Mucosa of rectum (tissue), 2 donors: ENCODE data around the gene SERPINA12.

Experiments
- H3K27ac ChIP-seq, 2 donors: one replicate each; pipeline ENCODE4 v1.7.0; 2013; ENCODE audit warnings: inconsistent platforms in 2 of 2, low read depth in 2 of 2, low read length in 2 of 2
- H3K27me3 ChIP-seq, 2 donors: one replicate each; pipeline ENCODE4 v1.7.0; 2013; ENCODE audit warnings: low read length in 2 of 2; ENCODE audit not compliant: control insufficient read depth in 2 of 2, insufficient read depth in 2 of 2
- H3K36me3 ChIP-seq, 2 donors: one replicate each; pipeline ENCODE4 v1.7.0; 2013; ENCODE audit warnings: low read length in 2 of 2; ENCODE audit not compliant: control insufficient read depth in 2 of 2, insufficient read depth in 2 of 2
- H3K4me1 ChIP-seq, 2 donors: one replicate each; pipeline ENCODE4 v1.7.0; 2013; ENCODE audit warnings: low read length in 2 of 2, mild to moderate bottlenecking in 1 of 2; ENCODE audit not compliant: control insufficient read depth in 2 of 2, insufficient read depth in 2 of 2
- H3K4me3 ChIP-seq, 2 donors: one replicate each; pipeline ENCODE4 v1.7.0; 2013; ENCODE audit warnings: low read length in 2 of 2
- H3K9ac ChIP-seq, 2 donors: one replicate each; pipeline ENCODE4 v1.7.0; 2013; ENCODE audit warnings: low read length in 2 of 2, low read depth in 1 of 2, mild to moderate bottlenecking in 1 of 2
- H3K9me3 ChIP-seq, 2 donors: one replicate each; pipeline ENCODE4 v1.7.0; 2013; ENCODE audit warnings: low read length in 2 of 2; ENCODE audit not compliant: control insufficient read depth in 2 of 2
- donor health status: healthy.
- donor health status: Normal muscosa, but diverticular disease.

Gene SERPINA12

DNA sequence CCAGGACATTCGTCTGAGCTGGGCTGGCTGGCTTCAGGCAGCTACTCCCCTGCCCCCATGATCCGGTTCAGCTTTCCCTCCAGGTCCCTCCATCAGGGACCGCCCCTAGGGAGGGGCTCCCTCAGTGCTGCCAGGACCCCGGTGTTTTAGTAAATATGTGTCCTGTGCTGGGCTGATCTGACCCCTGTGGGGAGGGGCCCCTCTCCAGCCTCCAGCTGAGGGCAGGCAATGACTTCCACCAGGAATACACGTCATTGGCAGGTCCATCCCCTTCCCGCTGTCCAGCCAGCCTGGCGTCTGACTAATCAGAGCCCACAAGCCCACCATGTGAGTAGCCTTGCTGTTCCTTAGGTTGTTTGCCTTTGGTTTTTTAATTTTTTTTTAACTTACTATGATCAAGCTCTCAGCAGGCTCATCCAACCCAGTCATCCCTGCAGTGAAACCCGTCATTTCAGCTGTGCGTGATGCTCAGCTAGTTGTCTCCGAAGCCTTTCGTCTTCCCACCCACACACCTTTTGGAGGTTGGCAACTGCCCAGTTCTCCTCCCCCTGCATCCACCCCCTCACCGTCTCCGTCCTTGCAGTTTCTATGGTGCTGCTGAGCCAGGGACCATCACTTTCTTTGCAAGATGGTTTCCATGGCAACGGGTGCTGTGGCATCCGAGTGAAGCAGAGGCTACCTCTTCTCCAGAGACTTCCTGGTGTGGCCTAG, 36.0 kb upstream of the SERPINA12 start:
- H3K27ac ChIP-seq = no peak overlapping the region

DNA sequence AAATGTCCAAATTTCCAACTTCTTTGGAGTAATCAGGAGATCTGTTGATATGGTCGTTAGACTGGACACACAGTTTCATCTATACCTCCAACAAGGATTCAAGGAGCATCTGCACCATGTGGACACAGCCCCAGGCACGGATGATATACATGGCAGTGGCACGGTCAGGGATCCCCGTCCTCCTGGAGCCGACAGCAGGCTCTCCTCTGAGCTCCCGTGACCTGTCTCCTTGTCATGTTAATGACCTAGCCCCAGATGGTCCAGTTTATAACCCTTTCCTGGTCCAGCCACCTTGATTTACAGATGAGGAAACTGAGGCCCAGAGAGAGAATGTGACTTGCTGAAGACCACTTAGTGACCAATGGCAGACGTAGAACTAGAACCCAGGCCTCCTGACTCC, 35.5 kb upstream of the SERPINA12 start:
- Histone ChIP-seq H3K36me3 (no peaks in the 10 kb centered on the region), H3K4me1 (no peaks in the 10 kb centered on the region), H3K9me3 (no peaks in the 10 kb centered on the region), H3K9ac (no peak overlapping the region), H3K4me3 (no peak overlapping the region), H3K27me3 (peaks cover 0 to 2% of the 10 kb centered on the region in 2 donors), H3K27ac (no peak overlapping the region)

More for the DNA sequence above, 36.0 kb upstream of the SERPINA12 start:
- Histone ChIP-seq H3K27me3 (no peaks in the 10 kb centered on the region), H3K36me3 (no peaks in the 10 kb centered on the region), H3K9ac (no peak overlapping the region), H3K4me1 (no peaks in the 10 kb centered on the region), H3K4me3 (no peak overlapping the region), H3K9me3 (no peaks in the 10 kb centered on the region)

DNA sequence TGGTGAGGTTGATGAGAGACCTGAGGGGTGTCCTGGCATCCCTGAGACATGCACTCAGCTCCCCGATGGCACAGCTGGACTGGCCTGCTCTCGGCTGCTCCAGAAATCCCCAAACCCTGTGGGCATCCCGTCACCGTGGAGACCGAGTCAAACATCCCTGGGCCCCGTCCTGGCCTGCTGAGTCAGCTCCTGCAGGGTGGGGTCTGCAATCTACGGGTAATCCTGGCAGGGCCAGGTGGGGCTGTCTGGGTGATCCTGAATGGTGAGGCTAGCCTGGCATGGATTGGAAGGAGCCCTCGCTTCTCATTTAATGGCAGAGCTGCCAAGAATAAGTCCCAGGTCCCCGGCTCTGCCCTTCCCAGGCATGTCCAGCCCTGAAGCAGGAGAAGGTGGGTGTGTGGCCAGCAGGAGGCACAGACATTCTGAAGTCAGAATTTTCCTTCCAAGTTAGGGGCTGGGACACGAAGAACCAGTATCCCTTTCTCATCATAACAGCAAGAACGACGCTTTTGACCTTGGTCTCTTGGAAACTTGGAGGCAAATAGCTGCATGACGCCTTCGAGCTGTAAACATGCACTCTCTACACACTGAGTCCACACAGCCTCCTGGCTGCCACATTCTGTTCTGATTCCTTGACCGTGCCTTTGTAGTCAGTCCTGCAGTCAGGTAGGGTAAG, 34.3 kb upstream of the SERPINA12 start:
- no peaks in the 10 kb centered on the region for H3K36me3 ChIP-seq
- H3K4me1 ChIP-seq = no peaks in the 10 kb centered on the region
- H3K9ac ChIP-seq = no peak overlapping the region
- H3K4me3 ChIP-seq = no peak overlapping the region
- H3K27ac ChIP-seq = no peak overlapping the region
- H3K9me3 ChIP-seq = no peaks in the 10 kb centered on the region
- peaks cover 0 to 2% of the 10 kb centered on the region in 2 donors for H3K27me3 ChIP-seq

DNA sequence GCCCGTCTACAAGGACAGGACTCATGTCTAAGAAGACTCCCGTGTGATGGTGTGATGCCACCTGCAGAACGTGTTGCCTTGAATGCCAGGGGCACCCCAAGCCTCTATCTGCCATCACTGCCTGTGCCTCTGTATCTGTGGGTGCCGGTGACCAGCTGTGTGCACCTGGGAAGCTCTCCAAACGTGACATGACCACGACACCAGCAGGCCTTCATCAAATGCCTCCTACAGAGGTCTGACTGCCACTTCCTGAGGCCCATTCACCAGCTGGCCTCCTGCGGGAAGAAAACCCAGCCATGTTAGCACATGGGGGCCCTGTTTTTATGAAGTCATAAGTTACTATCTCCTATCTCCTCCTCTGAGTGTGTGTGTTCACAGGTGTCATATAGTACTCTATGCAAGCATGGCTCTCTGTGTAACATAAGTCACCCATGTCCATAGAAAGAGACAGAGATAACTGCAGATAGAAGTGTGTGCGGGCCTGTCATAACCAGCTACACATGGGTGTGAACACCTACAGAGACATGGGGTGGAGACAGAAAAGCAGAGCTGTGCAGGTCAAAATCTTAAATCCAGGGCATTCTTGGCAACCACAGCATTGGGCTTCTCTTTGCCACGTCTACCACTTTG, 33.7 kb upstream of the SERPINA12 start:
- Histone ChIP-seq H3K27ac (no peak overlapping the region), H3K9me3 (no peaks in the 10 kb centered on the region), H3K4me3 (no peak overlapping the region), H3K36me3 (no peaks in the 10 kb centered on the region), H3K4me1 (no peaks in the 10 kb centered on the region), H3K9ac (no peak overlapping the region), H3K27me3 (peaks cover 0 to 2% of the 10 kb centered on the region in 2 donors)

DNA sequence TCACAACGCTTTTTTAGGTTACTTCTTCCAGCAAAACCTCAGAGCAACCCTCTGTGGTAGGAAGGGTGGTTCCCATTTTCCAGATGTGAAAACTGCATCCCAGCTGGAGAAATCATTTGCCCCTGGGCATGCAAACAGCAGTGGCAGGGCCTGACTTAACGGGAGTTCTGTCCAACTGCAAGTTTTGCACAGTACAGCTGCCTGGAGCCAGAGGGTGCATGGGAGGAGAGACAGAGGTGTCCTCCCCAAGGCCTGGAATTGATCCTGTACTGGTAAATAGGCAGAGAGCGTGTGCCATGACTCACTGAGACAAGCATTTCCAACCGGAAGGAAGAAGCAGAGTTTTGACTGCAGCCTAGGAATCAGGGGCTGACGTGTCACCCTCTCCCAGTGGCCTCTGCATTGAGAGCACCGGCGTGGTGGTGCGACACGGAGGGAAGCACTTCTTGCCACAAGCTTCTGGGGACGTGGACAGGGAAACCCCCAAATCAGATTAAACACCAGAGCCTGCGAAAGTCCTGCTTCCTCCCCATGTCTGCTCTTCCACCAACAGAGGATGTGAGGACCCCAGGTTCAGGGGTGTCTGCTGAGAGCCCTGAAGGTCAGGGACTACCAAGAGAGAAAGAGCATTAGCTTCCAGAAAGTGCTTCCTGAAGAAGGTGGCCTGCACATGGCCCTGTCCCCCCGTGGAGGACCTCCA, 33.0 kb upstream of the SERPINA12 start:
- Histone ChIP-seq H3K27me3 (peaks cover 0 to 3% of the 10 kb centered on the region in 2 donors), H3K4me1 (no peaks in the 10 kb centered on the region), H3K9ac (no peak overlapping the region), H3K27ac (no peak overlapping the region), H3K36me3 (no peaks in the 10 kb centered on the region), H3K9me3 (no peaks in the 10 kb centered on the region), H3K4me3 (no peak overlapping the region)

DNA sequence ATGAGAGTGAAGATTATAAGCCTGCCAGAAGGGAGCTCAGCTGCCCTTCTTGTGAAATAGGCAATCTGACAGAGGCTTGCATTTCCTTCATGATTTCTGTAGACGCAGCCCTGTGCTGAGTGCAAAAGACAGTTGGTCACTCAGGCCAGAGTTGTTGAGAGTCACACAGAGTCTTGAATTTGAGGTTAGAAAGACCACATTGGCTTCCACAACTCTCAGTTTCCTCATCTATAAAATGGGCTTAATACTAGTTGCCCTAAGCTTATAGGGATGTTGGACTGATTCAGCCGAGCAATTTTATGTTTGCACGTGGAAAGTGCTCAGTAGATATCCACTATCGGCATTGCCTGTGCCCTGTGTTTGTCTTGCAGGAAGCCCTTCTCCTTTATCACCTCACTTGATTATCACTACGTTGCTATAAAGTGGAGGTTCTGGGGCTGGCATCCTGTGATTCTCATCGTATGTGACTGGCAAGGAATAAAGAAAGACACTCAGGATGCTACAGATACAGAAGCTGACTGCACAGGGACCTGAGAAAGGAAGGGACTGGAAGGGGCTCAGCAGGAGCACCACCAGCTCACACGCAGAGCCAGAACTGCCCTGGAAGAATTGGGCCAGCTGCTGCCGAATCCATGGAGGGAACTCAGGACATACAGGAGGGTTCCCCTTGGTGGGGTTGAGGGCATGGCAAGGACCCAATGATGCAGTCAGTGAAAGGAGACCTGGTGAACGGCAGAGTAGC, 32.1 kb upstream of the SERPINA12 start:
- H3K4me1 ChIP-seq = no peaks in the 10 kb centered on the region
- no peaks in the 10 kb centered on the region for H3K36me3 ChIP-seq
- H3K9me3 ChIP-seq = no peaks in the 10 kb centered on the region
- peaks cover 2 to 4% of the 10 kb centered on the region in 2 donors for H3K27me3 ChIP-seq
- no peak overlapping the region for H3K27ac ChIP-seq
- H3K4me3 ChIP-seq = no peak overlapping the region
- no peak overlapping the region for H3K9ac ChIP-seq

DNA sequence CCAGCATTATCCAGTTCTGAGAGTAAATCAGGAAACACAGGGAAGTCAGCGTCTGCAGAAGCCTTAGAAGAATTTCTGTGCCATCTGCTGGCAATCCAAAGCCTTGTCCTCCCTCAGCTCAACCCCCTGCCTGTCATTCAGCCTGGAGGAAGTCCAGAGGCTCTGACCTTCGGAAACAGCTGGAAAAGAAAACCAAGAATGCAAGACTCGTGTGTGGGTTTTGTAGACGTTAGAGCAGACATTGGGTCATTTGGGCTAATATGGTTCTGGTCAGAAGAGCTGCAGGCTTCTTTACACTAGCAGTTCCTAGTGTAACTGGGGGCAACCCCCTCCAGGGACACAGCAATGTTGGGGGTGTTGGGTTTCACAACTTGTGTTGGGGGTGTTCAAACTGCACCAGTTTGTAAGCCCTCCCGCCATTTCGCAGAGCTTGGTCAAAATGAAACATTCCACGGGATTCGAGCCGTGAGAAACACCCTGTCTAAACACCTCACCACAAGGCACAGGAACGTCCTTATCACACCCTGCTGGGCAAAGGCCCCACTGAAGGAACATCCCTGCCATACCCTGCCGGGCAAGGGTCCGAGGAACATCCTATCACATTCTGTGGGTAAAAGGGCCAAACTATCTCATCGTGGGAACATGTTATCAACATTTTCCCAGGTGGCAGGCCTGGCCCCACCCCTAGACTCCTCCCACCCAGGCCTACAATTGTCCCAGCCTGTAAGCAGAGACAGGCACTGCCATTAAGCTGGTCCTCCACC, 30.9 kb upstream of the SERPINA12 start:
- Histone ChIP-seq H3K9ac (no peak overlapping the region), H3K36me3 (no peaks in the 10 kb centered on the region), H3K4me1 (no peaks in the 10 kb centered on the region), H3K27ac (no peak overlapping the region), H3K9me3 (no peaks in the 10 kb centered on the region), H3K4me3 (no peak overlapping the region), H3K27me3 (peaks cover 3 to 4% of the 10 kb centered on the region in 2 donors)

DNA sequence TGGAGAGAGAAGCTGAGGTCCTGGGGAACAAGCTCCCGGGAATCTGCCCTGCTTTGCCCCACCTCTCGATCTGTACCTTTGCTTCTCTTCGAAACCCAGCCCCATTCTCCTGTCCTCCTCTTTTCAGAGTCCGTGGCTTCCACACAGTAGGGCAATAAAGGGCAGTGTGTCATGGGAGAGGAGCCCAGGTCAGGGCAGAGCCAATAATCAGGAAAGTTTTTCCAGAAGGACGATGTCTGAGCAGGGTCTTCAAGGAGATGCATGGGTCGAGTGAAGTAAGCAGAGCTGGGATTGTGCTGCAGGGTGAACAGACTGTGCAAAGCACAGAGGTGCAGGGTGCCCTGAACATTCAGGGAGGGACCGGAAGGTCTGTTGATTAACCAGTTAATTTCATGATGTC, 29.9 kb upstream of the SERPINA12 start:
- H3K4me1 ChIP-seq = no peaks in the 10 kb centered on the region
- H3K9me3 ChIP-seq = no peaks in the 10 kb centered on the region
- H3K36me3 ChIP-seq = no peaks in the 10 kb centered on the region
- H3K4me3 ChIP-seq = no peak overlapping the region
- H3K9ac ChIP-seq = no peak overlapping the region
- no peak overlapping the region for H3K27ac ChIP-seq
- H3K27me3 ChIP-seq = peaks cover 3 to 4% of the 10 kb centered on the region in 2 donors

DNA sequence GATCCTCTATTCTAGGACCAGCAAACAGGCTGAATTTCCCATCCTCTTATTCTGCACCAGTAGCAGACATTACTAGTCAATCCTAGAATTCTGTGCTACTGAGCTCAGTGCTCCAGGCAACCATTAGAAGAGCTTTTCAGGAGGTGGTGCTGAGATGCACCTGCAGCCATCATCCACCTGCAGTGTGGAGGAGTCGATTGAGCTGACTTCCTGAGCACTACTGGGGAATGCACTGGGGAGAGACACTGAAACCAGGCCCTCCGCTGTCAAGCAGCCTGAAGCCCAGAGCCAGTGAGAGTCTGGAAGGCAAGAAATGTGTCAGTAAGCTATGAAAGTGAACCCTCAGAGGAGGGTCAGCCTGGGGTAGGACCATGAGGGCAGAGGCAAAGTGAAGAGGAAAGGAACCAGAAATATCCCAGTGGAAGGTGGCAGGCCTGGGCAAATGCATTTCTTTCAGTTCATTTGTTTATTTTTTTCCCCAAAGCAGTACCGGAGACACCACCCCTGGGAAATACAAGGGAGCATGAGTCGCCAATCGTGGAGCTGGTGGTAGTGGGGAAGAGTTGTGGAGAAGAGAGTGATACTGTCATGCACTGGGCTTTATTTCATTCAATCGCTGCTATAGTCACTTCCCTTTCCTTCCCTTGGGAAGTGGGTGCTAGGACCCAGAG, 28.9 kb upstream of the SERPINA12 start:
- Histone ChIP-seq H3K27ac (no peak overlapping the region), H3K4me3 (no peak overlapping the region), H3K36me3 (no peaks in the 10 kb centered on the region), H3K9me3 (no peaks in the 10 kb centered on the region), H3K27me3 (peaks cover 3 to 4% of the 10 kb centered on the region in 2 donors), H3K9ac (no peak overlapping the region), H3K4me1 (no peaks in the 10 kb centered on the region)
